Parathyroid adenoma (tissue), 2 donors: ENCODE data around the gene EGFR.

ENCODE experiments used
- H2AFZ ChIP-seq: fragments of 300-600 bp; sonication (generic); one replicate; pipeline ENCODE4 v1.7.0; 2017; ENCODE audit warnings: antibody characterized with exemption, mild to moderate bottlenecking
- H3K27ac ChIP-seq: fragments of 300-600 bp; sonication (generic); one replicate; pipeline ENCODE4 v1.7.0; 2017
- H3K27me3 ChIP-seq: fragments of 300-600 bp; sonication (generic); one replicate; pipeline ENCODE4 v1.7.0; 2017; ENCODE audit warnings: low read length; ENCODE audit not compliant: control insufficient read depth, insufficient read depth
- H3K36me3 ChIP-seq: fragments of 300-600 bp; sonication (generic); one replicate; pipeline ENCODE4 v1.7.0; 2017; ENCODE audit warnings: low read length; ENCODE audit not compliant: control insufficient read depth, insufficient read depth
- H3K4me1 ChIP-seq: fragments of 300-600 bp; sonication (generic); one replicate; pipeline ENCODE4 v1.7.0; 2017; ENCODE audit warnings: control low read depth
- H3K4me2 ChIP-seq: fragments of 300-600 bp; sonication (generic); one replicate; pipeline ENCODE4 v1.7.0; 2017; ENCODE audit warnings: low read length
- H3K4me3 ChIP-seq: fragments of 300-600 bp; sonication (generic); one replicate; pipeline ENCODE4 v1.7.0; 2017; ENCODE audit warnings: low read depth, low read length
- H3K79me2 ChIP-seq: fragments of 300-600 bp; sonication (generic); one replicate; pipeline ENCODE4 v1.7.0; 2017; ENCODE audit warnings: control low read depth
- H3K9ac ChIP-seq: fragments of 300-600 bp; sonication (generic); one replicate; pipeline ENCODE4 v1.7.0; 2017; ENCODE audit warnings: mild to moderate bottlenecking
- H3K9me3 ChIP-seq: fragments of 300-600 bp; sonication (generic); one replicate; pipeline ENCODE4 v1.7.0; 2017; ENCODE audit warnings: low read length; ENCODE audit not compliant: control insufficient read depth
- TF ChIP-seq, protein P1 (sequence below): fragments of 300-600 bp; sonication (generic); IDR thresholded peaks from one replicate; pipeline ENCODE4 v1.7.0; 2017; ENCODE audit warnings: antibody characterized with exemption, mild to moderate bottlenecking
- donor health status: primary hyperparathyroidism.

Gene EGFR

GRCh38 chr7:55180963-55181542 lies 162.2 kb downstream of the EGFR start:
- Histone ChIP-seq H3K9ac (no peak overlapping the region), H3K36me3 (no peaks in the 10 kb centered on the region), H3K4me1 (no peaks in the 10 kb centered on the region), H3K79me2 (no peaks in the 10 kb centered on the region), H3K4me3 (no peak overlapping the region), H3K27me3 (no peaks in the 10 kb centered on the region), H3K9me3 (no peaks in the 10 kb centered on the region), H3K4me2 (no peak overlapping the region), H2AFZ (no peak overlapping the region), H3K27ac (no peak overlapping the region)
- TF ChIP-seq, protein P1, sequence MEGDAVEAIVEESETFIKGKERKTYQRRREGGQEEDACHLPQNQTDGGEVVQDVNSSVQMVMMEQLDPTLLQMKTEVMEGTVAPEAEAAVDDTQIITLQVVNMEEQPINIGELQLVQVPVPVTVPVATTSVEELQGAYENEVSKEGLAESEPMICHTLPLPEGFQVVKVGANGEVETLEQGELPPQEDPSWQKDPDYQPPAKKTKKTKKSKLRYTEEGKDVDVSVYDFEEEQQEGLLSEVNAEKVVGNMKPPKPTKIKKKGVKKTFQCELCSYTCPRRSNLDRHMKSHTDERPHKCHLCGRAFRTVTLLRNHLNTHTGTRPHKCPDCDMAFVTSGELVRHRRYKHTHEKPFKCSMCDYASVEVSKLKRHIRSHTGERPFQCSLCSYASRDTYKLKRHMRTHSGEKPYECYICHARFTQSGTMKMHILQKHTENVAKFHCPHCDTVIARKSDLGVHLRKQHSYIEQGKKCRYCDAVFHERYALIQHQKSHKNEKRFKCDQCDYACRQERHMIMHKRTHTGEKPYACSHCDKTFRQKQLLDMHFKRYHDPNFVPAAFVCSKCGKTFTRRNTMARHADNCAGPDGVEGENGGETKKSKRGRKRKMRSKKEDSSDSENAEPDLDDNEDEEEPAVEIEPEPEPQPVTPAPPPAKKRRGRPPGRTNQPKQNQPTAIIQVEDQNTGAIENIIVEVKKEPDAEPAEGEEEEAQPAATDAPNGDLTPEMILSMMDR: no peak

- TF ChIP-seq, protein P1: no peak
- Histone ChIP-seq H3K79me2 (no peaks in the 10 kb centered on the region), H3K4me2 (no peak overlapping the region), H3K36me3 (no peaks in the 10 kb centered on the region), H3K9ac (no peak overlapping the region), H3K4me1 (no peaks in the 10 kb centered on the region), H3K27me3 (no peaks in the 10 kb centered on the region), H2AFZ (no peak overlapping the region), H3K4me3 (no peak overlapping the region), H3K27ac (no peak overlapping the region), H3K9me3 (no peaks in the 10 kb centered on the region)
Observed at GRCh38 chr7:55181762-55182161, 162.9 kb downstream of the EGFR start.

DNA sequence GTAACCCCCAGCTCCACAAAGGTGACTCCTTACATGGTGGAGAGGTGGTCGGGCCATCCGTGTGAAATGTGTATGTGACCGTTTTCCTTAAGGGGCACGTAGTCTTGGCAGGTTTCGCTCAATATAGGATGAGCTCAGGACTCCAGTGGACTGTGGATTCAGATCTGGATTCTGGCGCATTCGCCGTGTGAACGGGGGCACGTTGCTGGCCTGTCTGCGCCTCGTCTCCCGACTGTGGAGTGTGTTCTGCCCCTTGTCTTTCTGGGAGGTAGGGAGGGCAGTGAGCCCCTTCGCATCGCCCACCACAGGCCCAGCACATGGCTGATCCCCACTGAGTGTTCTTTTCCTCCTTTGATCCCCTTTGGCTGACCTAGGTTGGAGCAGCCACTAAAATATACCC lies 165.1 kb downstream of the EGFR start:
- no peaks in the 10 kb centered on the region for H3K36me3 ChIP-seq
- TF ChIP-seq, protein P1: no peak
- H3K9ac ChIP-seq: no peak overlapping the region
- H2AFZ ChIP-seq: no peak overlapping the region
- H3K27me3 ChIP-seq: no peaks in the 10 kb centered on the region
- H3K4me2 ChIP-seq: no peak overlapping the region
- H3K27ac ChIP-seq: no peak overlapping the region
- no peak overlapping the region for H3K4me3 ChIP-seq
- H3K4me1 ChIP-seq: no peaks in the 10 kb centered on the region
- no peaks in the 10 kb centered on the region for H3K9me3 ChIP-seq
- no peaks in the 10 kb centered on the region for H3K79me2 ChIP-seq

DNA sequence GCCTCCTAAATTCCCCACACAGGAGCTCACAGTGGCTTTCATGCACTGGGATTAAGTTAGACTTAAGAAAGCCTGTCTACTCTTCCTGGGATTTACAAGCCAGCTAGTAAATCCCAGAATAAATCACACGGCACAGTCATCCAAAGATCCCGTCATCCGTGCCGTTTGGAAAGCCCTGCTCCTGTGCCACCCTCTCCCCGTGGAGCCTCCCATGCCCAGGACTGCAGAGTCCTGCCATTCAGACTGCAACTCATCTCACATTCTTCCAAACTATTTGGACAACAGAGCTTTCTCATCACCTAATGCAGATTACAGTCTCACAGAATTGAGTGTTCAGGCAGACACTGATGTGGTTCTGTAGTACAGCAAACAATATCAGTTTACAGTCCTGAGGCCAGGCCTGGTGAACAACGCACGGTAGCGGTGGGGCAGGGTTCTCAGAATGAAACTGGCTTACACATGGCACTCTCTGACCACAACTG lies 166.5 kb downstream of the EGFR start:
- Histone ChIP-seq H3K79me2 (no peaks in the 10 kb centered on the region), H3K4me3 (no peak overlapping the region), H3K4me2 (no peak overlapping the region), H3K9me3 (no peaks in the 10 kb centered on the region), H3K4me1 (no peaks in the 10 kb centered on the region), H3K27me3 (no peaks in the 10 kb centered on the region), H2AFZ (no peak overlapping the region), H3K36me3 (no peaks in the 10 kb centered on the region), H3K9ac (no peak overlapping the region), H3K27ac (no peak overlapping the region)
- TF ChIP-seq, protein P1: no peak

GRCh38 chr7:55185941-55186609 lies 167.3 kb downstream of the EGFR start:
- no peak overlapping the region for H3K27ac ChIP-seq

More at GRCh38 chr7:55185941-55186609, 167.3 kb downstream of the EGFR start:
- Histone ChIP-seq H2AFZ (no peak overlapping the region), H3K9me3 (no peaks in the 10 kb centered on the region), H3K36me3 (no peaks in the 10 kb centered on the region), H3K9ac (no peak overlapping the region), H3K4me1 (no peaks in the 10 kb centered on the region), H3K4me2 (no peak overlapping the region), H3K4me3 (no peak overlapping the region), H3K27me3 (no peaks in the 10 kb centered on the region), H3K79me2 (no peaks in the 10 kb centered on the region)
- TF ChIP-seq, protein P1: no peak
